GM12878 (cell line): ENCODE measurements around the gene CHDH. TPM values are rescaled to one million over a fixed set of nuclear protein-coding genes. Genes with fewer than 3 reads are reported as not detected.

ENCODE experiments used
- ATAC-seq: fragments of 200-7000 bp; cut with Tn5 transposase; 3 replicates; pipeline ENCODE4 v1.9.1; 2020; ENCODE audit warnings: mild to moderate bottlenecking, moderate library complexity
- BruUV-seq: library from RNA; stranded (reverse); fragments of 400-500 nt; replicated peaks from 2 replicates; lab custom pipeline; 2021; lab: Mats Ljungman, UMichigan
- CTCF ChIA-PET: fragments of 300-600 bp; sonication (Branson Sonifier 250); formaldehyde crosslinking; extraction: SDS; loops from one replicate; lab custom pipeline; 2021; ENCODE audit warnings: inconsistent platforms; lab: Yijun Ruan, JAX
- POLR2A ChIA-PET: fragments of 350-600 bp; formaldehyde crosslinking; extraction: SDS; loops from one replicate; lab custom pipeline; 2021; ENCODE audit warnings: inconsistent platforms; lab: Charles Lee
- RAD21 ChIA-PET: fragments of 300-600 bp; sonication (Branson Sonifier 250); formaldehyde crosslinking; loops from one replicate; lab custom pipeline; 2023; ENCODE audit warnings: antibody characterized with exemption; ENCODE audit not compliant: unreplicated experiment; lab: Charles Lee
- SMC1A ChIA-PET: fragments of 300-600 bp; sonication (Branson Sonifier 250); formaldehyde crosslinking; loops from one replicate; lab custom pipeline; 2023; ENCODE audit not compliant: unreplicated experiment, uncharacterized antibody; lab: Charles Lee
- DNase-seq: peaks from one replicate; pipeline ENCODE4 v3.0.0-alpha.2; 2011; ENCODE audit warnings: low read depth, low spot score
- FAIRE-seq: peaks from 3 replicates; lab custom pipeline; 2011; peaks lifted over from hg19 to GRCh38; lab: Jason Lieb, UNC
- H2AFZ ChIP-seq: 2 replicates; pipeline ENCODE4 v1.6.0; 2011; ENCODE audit warnings: low read depth, low read length, control low read depth; ENCODE audit not compliant: control insufficient read depth
- H3K27ac ChIP-seq: 2 replicates; pipeline ENCODE4 v1.5.1; 2011; ENCODE audit warnings: control low read depth; ENCODE audit not compliant: control insufficient read depth, insufficient read depth
- H3K27me3 ChIP-seq, 2 experiments: replicated peaks in 1 of 2; 2 replicates each; pipeline versions ENCODE4 v1.6.0 to v1.6.1; 2011; ENCODE audit warnings: low read length in 1 of 2; ENCODE audit not compliant: control insufficient read depth in 2 of 2, insufficient read depth in 2 of 2
- H3K36me3 ChIP-seq, 2 experiments: 2 replicates each; pipeline ENCODE4 v1.5.1; 2011; ENCODE audit warnings: low read length in 1 of 2; ENCODE audit not compliant: control insufficient read depth in 2 of 2, insufficient read depth in 2 of 2
- H3K4me1 ChIP-seq: 2 replicates; pipeline ENCODE4 v1.6.1; 2011; ENCODE audit warnings: mild to moderate bottlenecking, low read length, moderate library complexity, mixed read lengths; ENCODE audit not compliant: control insufficient read depth, insufficient read depth
- H3K4me2 ChIP-seq: 2 replicates; pipeline ENCODE4 v1.6.0; 2011; ENCODE audit warnings: control low read depth; ENCODE audit not compliant: control insufficient read depth, insufficient read depth
- H3K4me3 ChIP-seq: fragments of 200-600 bp; sonication (generic); 2 replicates; pipeline ENCODE4 v1.5.1; 2016
- H3K79me2 ChIP-seq: 2 replicates; pipeline ENCODE4 v1.6.0; 2011; ENCODE audit warnings: low read length; ENCODE audit not compliant: control insufficient read depth, insufficient read depth
- H3K9ac ChIP-seq: 2 replicates; pipeline ENCODE4 v1.8.0; 2011; ENCODE audit warnings: low read length, control low read depth, mixed read lengths; ENCODE audit not compliant: control insufficient read depth, insufficient read depth
- H3K9me3 ChIP-seq: replicated peaks from 3 replicates; pipeline ENCODE4 v1.5.1; 2011; ENCODE audit warnings: mild to moderate bottlenecking, low read length; ENCODE audit not compliant: control insufficient read depth, insufficient read depth
- H4K20me1 ChIP-seq: 2 replicates; pipeline ENCODE4 v1.6.0; 2011; ENCODE audit not compliant: control insufficient read depth, insufficient read depth
- FOXK2 ChIP-seq: fragments of 450-650 bp; IDR thresholded peaks from 2 replicates; pipeline ENCODE4 v1.6.1; 2017; ENCODE audit warnings: mild to moderate bottlenecking, moderate library complexity
- FOXM1 ChIP-seq: IDR thresholded peaks from 2 replicates; pipeline ENCODE4 v1.6.1; 2012; ENCODE audit warnings: low read depth, mild to moderate bottlenecking, inconsistent platforms, low read length, moderate library complexity
- LARP7 ChIP-seq: fragments of 450-650 bp; IDR thresholded peaks from 2 replicates; pipeline ENCODE4 v1.6.1; 2017; ENCODE audit warnings: mild to moderate bottlenecking
- NFYA ChIP-seq: IDR thresholded peaks from 2 replicates; pipeline ENCODE4 v1.6.1; 2011; ENCODE audit warnings: low read depth, mild to moderate bottlenecking, low read length, improper control_type of control experiment, borderline replicate concordance
- POLR2AphosphoS2 ChIP-seq: IDR thresholded peaks from 2 replicates; pipeline ENCODE4 v1.6.1; 2011; ENCODE audit warnings: low read depth, mild to moderate bottlenecking, low read length, improper control_type of control experiment, moderate library complexity
- TCF7 ChIP-seq: IDR thresholded peaks from 2 replicates; pipeline ENCODE4 v1.6.1; 2014; ENCODE audit warnings: antibody characterized with exemption, borderline replicate concordance
- USF2 ChIP-seq: IDR thresholded peaks from 2 replicates; pipeline ENCODE4 v1.6.1; 2011; ENCODE audit warnings: low read depth, low read length, improper control_type of control experiment, borderline replicate concordance
- ZNF207 ChIP-seq: fragments of 450-650 bp; IDR thresholded peaks from 2 replicates; pipeline ENCODE4 v1.6.1; 2014; ENCODE audit warnings: antibody characterized with exemption, mild to moderate bottlenecking, borderline replicate concordance
- ZNF24 ChIP-seq: fragments of 450-650 bp; IDR thresholded peaks from 2 replicates; pipeline ENCODE4 v1.6.1; 2017; ENCODE audit warnings: antibody characterized with exemption, mild to moderate bottlenecking
- ZNF384 ChIP-seq: IDR thresholded peaks from 2 replicates; pipeline ENCODE4 v1.6.1; 2012; ENCODE audit warnings: low read depth, mild to moderate bottlenecking, low read length, improper control_type of control experiment, borderline replicate concordance
- WGBS: methylation state at CpG from one replicate; pipeline ENCODE4 v1.1.6; 2016; ENCODE audit warnings: low lambda C conversion rate; ENCODE audit not compliant: insufficient replicate concordance, insufficient coverage; ENCODE audit errors: missing lambda C conversion rate; 5-methylcytosine and 5-hydroxymethylcytosine counted together
- in situ Hi-C: fragments of 300-500 bp; cut with MboI; formaldehyde crosslinking; loops from 9 replicates; pipeline ENCODE4 v1.14.3; 2018; ENCODE audit warnings: mixed read lengths
- intact Hi-C: fragments of 100-400 bp; cut with micrococcal nuclease; formaldehyde crosslinking; loops from one replicate; pipeline ENCODE4 v1.14.2; 2022; ENCODE audit not compliant: unreplicated experiment
- polyA plus RNA-seq, 11 experiments: library from polyadenylated mRNA; depleted of rRNA in 4 of 11; unstranded in 6 of 11; stranded (reverse) in 5 of 11; fragments of >200 nt; fragmentation: Nextera tagmentation in 4 of 11; fragmentation: Illumina TruSeq in 1 of 11; extraction: Ambion mirVana in 4 of 11; extraction: Trizol in 1 of 11; gene quantifications; 1 replicate in 1 of 11; 2 replicates in 10 of 11; pipeline versions ENCODE4 v1.2.1 to v1.2.3, GENCODE V29; 2011 to 2016; ENCODE audit warnings: inconsistent platforms in 2 of 11, missing spikeins in 2 of 11, low read depth in 1 of 11
- total RNA-seq, 4 experiments: library from RNA; depleted of rRNA in 3 of 4; stranded (reverse); fragments of >200 nt in 3 of 4; fragmentation: Illumina TruSeq in 1 of 4; extraction: Trizol in 1 of 4; gene quantifications; 2 replicates each; pipeline versions ENCODE4 v1.2.1 to v1.2.3, GENCODE V29; 2013 to 2021
- TF ChIP-seq, protein P1 (sequence below): fragments of 450-650 bp; IDR thresholded peaks from 2 replicates; pipeline ENCODE4 v1.6.1; 2017; ENCODE audit warnings: mild to moderate bottlenecking, moderate library complexity
- TF ChIP-seq, protein P2 (sequence below): fragments of 450-650 bp; IDR thresholded peaks from 2 replicates; pipeline ENCODE4 v1.6.1; 2014; ENCODE audit warnings: mild to moderate bottlenecking

CHDH gene
- total and polyA plus RNA-seq, 10 of the 15 experiments (the other 5 are each of a cell fraction or from before 2014, with no cell fraction given), result 0.95 to 8.3 (median 2.9) TPM

GRCh38 chr3:53801319-53801718 is 44.9 kb downstream of the CHDH start:
- TF ChIP-seq ZNF384, result no peak
- no peak for TF ChIP-seq TCF7
- no peak for TF ChIP-seq ZNF207
- TF ChIP-seq POLR2AphosphoS2, result no peak
- no peak for TF ChIP-seq FOXK2
- no peak for TF ChIP-seq USF2
- TF ChIP-seq FOXM1, result no peak
- TF ChIP-seq, protein P1, sequence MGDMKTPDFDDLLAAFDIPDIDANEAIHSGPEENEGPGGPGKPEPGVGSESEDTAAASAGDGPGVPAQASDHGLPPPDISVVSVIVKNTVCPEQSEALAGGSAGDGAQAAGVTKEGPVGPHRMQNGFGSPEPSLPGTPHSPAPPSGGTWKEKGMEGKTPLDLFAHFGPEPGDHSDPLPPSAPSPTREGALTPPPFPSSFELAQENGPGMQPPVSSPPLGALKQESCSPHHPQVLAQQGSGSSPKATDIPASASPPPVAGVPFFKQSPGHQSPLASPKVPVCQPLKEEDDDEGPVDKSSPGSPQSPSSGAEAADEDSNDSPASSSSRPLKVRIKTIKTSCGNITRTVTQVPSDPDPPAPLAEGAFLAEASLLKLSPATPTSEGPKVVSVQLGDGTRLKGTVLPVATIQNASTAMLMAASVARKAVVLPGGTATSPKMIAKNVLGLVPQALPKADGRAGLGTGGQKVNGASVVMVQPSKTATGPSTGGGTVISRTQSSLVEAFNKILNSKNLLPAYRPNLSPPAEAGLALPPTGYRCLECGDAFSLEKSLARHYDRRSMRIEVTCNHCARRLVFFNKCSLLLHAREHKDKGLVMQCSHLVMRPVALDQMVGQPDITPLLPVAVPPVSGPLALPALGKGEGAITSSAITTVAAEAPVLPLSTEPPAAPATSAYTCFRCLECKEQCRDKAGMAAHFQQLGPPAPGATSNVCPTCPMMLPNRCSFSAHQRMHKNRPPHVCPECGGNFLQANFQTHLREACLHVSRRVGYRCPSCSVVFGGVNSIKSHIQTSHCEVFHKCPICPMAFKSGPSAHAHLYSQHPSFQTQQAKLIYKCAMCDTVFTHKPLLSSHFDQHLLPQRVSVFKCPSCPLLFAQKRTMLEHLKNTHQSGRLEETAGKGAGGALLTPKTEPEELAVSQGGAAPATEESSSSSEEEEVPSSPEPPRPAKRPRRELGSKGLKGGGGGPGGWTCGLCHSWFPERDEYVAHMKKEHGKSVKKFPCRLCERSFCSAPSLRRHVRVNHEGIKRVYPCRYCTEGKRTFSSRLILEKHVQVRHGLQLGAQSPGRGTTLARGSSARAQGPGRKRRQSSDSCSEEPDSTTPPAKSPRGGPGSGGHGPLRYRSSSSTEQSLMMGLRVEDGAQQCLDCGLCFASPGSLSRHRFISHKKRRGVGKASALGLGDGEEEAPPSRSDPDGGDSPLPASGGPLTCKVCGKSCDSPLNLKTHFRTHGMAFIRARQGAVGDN, result no peak
- TF ChIP-seq, protein P2, sequence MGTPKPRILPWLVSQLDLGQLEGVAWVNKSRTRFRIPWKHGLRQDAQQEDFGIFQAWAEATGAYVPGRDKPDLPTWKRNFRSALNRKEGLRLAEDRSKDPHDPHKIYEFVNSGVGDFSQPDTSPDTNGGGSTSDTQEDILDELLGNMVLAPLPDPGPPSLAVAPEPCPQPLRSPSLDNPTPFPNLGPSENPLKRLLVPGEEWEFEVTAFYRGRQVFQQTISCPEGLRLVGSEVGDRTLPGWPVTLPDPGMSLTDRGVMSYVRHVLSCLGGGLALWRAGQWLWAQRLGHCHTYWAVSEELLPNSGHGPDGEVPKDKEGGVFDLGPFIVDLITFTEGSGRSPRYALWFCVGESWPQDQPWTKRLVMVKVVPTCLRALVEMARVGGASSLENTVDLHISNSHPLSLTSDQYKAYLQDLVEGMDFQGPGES, result no peak
- no peak for TF ChIP-seq LARP7
- TF ChIP-seq NFYA, result no peak
- TF ChIP-seq ZNF24, result no peak
- Histone ChIP-seq H3K4me1 (peaks cover 7% of the 10 kb centered on the region), H3K27ac (no peak overlapping the region), H3K36me3 (no peaks in the 10 kb centered on the region), H3K27me3 (no peaks in the 10 kb centered on the region), H3K79me2 (no peaks in the 10 kb centered on the region), H4K20me1 (no peaks in the 10 kb centered on the region), H3K4me2 (no peak overlapping the region), H2AFZ (no peak overlapping the region), H3K9me3 (no peaks in the 10 kb centered on the region), H3K9ac (no peak overlapping the region), H3K4me3 (no peak overlapping the region)
- POLR2A ChIA-PET, result interaction anchor here (0.8 kb wide), 1 partner anchor 15 kb away, joined by 3 read pairs; no protein-coding TSS in a partner anchor
- no TSS peak for BruUV-seq
- ATAC-seq, result no peak
- intact Hi-C loops (no loop called here), in situ Hi-C loops (no loop called here)
- no peak for FAIRE-seq
- RAD21 ChIA-PET, result no interaction called here
- SMC1A ChIA-PET, result interaction anchor here (0.6 kb wide), 1 partner anchor 11 kb away, joined by 3 read pairs; no protein-coding TSS in a partner anchor
- 47% methylated on average over 9 of the region's 9 CpGs for whole genome bisulfite sequencing
- CTCF ChIA-PET, result interaction anchor here (1.2 kb wide), 1 partner anchor 8 kb away, joined by 4 read pairs; no protein-coding TSS in a partner anchor
- DNase-seq, result no peak
